ENCODE results near the gene AQP12A. TPM values are rescaled to one million over a fixed set of nuclear protein-coding genes. Genes with fewer than 3 reads are reported as not detected.
"Not testable (repeated sequence)": the region's sequence is repeated elsewhere in the genome, so short reads cannot be mapped to it uniquely, and the experiment has no call there.

AQP12A gene
- total RNA-seq, 1 donor from 2014 or later, result not detected

DNA sequence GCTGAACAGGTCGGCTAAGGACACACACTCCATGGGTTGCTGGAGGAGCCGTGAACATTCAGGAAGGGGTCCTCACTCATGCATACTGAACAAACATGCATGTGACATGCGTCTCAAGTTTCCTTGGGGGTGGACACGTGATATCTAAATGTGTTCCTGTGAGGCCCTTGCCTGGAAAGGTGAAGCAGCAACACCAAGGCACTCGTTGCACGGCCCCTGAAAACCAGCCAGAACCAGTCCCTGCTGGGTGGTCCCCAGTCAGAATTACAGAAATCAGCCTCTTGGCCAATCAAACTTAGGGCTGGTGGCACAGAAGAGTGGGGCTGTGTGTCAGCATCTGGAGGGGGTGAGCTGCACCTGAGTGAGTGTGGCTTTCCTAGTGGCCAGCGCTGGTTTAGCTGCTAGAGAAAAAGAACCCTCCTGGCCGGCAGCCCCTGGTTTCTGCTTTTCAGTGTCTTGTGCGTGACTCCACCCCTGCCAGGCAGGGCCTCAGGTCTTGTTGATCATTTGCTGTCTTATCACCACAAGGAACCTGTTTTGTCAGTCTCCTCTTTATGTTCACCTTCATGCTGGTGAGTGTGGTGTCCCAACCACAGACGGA, 5.8 kb upstream of the AQP12A start:
- DNase-seq (no peak), ATAC-seq (no peak)
- intact Hi-C loops (cut with micrococcal nuclease), result no loop called here

DNA sequence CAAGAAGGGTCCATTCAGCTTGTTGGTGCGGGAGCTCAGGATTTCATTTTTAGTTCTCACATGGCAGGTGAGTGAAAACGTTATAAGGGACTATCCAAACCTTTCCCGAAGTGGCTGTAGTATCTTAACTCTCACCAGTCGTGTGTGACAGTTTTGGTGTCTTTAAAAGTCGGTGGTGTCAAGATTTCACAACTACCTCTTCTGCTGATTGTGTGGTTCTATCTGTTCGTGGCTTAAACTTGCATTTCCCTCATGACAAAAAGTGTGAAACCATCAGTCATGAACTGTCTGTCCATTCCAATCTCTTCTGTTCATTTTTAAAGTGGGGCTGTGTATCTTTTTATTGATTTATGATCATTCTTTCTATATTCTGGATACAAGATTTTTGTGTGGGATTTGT, 5.2 kb upstream of the AQP12A start:
- DNase-seq, result no peak
- ATAC-seq, result no peak
- intact Hi-C loops (cut with micrococcal nuclease), result no loop called here

DNA sequence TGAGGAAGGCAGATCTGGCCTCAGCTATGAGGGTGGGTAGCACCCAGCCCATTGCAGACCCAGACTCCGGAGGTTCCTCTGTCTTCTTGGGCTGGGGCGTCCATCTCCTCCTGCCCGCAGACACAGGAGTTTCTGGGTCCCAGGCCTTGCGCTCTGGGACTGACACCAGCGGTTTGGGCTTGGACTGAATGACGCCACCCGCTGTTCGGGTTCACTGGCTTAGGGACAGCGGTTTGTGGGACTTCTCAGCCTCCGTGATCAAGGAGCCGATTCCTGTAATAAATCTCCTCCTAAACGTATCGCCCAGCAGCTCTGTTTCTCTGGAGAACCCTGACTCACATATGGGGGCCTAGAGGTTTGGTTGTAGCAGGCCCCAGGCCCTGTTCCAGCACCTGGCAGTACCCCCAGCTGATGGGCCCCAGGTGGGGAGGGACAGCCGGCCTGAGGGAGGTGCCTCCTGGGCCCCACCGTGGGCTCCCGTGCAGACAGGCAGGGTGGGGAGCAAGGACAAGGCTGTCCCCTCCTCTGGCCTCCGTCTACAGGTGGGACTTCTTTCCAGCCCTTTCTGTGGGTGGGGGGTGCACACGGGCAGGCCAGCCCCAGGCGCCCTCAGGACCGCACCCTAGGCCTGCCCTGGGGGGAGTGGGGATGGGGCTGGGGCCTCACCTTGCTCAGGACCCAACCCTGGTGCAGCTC, 4.5 kb upstream of the AQP12A start:
- ATAC-seq (no peak), DNase-seq (no peak)
- intact Hi-C loops (cut with micrococcal nuclease), result no loop called here

DNA sequence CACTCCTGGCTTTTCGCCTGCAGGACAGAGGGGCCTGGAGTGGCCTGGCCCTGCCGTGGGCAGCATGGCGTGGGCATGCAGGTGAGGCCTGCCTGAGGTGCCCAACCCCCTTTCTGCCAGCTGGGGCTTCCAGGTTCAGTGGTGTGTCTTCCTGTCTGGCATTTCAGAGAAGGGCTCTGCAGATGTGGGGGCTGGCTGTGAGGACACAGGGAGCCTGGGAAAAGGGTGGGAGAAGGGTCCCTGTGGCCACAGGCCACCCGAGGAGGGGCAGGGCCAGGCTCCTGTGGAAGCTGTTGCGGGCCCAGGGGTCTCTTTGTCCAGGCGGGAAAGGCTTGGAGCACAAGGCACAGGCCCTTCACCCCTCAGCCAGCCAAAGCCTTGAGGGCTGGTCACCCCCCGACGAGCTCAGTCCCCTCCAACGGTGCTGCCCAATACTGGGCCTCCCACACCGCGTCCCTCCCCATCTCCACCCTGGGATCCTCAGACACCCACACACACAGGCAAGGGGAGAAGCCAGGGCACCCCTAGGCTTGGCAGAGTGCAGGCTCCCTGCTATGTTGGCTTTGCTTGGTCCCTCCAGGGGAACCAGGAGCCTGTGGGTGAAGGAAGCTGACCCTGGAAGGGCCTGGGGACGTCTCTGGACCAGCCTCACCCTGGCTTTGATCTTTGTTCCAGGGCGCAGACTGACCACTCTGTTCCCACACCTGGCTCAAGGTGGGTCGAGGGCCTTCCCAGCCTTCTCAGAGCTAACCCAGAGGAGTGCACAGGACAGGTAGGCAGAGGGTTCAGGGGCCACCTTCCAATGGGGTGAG, 3.7 kb upstream of the AQP12A start:
- no peak for DNase-seq
- intact Hi-C loops (cut with micrococcal nuclease), result no loop called here
- ATAC-seq, result no peak

DNA sequence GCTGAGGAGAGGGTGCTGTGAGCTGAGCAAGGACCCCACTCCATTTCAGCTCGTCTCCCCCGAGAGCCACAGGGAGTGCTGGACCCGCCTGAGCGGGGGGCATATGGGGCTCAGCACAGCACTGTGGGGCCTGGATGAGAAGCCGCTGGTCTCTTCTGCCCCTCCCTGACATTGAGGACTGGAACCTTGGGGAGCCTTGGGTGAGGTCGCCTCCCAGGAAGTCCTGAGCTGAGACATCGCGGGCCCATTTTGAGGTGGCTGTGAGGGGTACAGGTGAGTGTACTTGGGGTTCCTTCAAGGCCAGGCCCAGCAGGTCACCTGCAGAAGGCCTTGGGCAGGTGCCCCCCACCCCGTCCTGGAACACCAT, 3.1 kb upstream of the AQP12A start:
- ATAC-seq (no peak), DNase-seq (no peak)
- intact Hi-C loops (cut with micrococcal nuclease), result no loop called here

DNA sequence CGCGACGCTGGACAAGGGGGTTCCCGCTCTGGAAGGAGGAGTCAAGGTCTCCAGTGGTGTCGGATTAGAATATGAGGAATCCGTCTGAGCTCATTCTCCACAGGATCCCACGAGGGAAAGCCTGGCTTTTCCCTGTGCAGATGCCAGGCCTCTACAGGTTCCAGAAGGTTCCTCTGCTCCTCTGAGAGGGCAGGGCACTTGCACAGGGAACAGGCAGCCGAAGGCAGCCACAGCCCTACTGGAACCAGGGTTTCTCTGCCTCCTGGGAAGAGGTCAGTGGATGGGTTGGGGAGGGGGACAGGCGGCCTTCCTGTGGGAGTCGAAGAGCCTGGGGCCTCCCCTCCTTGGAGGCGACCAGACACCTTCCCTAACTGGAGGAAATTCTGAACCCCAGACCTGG, 1.7 kb upstream of the AQP12A start:
- ATAC-seq (no peak), DNase-seq (no peak)
- intact Hi-C loops (cut with micrococcal nuclease), result no loop called here

DNA sequence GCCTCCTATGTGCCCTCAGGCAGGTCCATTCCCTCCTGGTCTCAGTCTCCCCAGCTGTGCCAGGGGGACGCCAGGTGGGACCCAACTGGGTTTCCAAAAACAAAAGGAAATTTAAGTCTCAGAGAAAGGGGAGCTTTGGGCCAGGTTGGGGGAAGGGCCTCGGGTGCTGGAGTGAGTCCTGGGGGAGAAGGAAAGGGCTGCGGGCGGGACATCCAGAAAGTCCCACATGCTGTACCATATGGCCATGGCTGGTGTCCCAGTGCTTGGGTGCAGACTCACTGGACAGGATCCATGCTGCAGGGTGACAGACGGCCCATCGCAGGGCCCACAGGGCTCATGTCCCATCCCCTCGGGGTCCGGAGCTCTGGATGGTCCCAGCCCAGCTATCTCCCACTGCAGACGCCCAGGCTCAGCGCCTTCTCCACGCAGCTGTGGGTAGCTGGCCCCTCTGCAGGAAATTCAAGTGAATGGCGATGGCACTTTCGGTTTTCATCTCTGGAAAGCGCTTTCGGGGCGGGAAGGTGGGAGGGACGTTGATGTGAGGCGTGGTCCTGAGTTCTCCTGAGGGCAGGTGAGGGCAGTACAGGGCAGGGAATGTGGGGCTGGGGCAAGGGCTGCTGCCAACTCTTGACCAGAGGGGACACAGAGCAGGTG, 1.1 kb upstream of the AQP12A start:
- DNase-seq; ATAC-seq; intact Hi-C loops (cut with micrococcal nuclease): not testable (repeated sequence)

DNA sequence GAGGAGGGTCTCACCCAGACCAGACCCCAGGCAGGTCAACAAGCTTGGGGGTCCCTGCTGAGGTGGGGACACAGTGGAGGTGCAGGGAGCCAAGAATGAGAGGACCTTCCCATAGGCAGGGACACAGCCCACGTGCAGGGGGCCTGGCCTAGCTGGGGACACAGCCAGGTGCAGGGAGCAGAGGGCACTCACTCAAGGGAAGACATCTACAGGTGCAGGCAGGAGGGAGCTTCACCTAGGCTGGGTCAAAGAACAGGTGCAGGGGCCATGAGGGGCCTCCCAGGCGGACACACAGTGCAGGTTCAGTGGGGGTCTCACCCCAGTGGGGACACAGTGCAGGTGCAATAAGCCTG, 615 bp upstream of the AQP12A start:
- DNase-seq; ATAC-seq; intact Hi-C loops (cut with micrococcal nuclease): not testable (repeated sequence)

DNA sequence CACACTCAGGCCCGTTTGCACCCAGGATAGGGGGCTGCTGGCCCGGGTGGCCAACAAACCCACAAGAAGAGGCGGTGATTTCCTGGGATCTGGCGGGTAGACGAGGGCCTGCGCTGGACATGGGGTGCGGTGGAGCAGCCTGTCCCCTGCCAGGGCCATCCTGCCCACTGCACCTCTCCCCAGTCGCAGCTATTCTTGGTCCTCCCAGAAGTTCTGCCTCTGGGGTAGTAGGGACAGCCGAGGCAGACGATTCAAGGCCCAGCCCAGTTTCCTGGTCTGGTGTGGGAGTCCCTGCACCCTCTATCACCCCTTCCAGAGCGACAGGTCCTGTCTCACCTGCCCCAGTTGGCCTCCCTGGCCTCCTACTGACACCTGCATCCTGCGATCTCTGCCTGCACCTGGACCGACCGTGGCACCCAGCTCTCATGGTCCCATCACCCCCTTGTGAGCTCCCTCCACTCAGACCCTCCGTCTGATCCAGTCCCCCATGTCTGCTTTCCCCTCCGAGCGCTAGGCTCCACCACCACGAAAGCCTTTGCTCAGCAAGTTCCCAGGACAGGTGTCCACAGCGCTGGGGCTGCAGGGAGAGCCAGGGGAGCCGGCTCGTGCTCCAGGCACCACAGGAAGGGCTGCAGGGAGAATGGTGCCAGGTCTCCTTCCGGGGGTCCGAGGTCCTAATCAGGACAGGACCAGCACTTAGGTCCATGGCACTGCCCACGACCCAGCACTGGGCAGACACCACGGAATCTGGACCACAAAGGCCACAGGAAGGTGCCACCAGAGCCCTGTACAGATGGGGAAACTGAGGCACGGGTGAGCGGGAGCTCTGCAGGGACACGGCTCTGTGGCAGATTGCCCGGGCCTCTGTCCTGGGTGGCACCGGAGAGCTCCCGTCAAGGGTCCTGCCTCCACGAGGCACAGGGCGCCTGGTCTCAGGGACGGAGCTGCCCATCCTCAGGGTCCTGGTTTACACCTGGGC, 1.2 kb downstream of the AQP12A start:
- ATAC-seq; intact Hi-C loops (cut with micrococcal nuclease); DNase-seq: not testable (repeated sequence)

DNA sequence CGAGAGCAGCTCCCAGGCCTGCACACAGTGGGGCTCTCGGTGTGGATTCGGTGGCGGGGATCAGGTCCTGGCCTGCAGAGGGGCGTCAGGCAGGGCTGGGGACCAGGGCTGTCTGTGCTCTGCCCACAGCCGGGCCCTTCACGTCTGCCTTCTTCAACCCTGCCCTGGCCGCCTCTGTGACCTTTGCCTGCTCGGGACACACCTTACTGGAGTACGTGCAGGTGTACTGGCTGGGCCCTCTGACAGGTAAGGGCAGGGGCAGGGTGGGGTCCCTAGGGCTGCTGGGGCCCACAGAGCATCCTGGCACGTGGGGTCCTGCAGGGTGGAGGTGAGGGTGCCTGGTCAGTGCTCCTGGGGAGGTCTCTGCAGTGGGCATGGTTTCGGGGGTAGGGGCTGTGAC, 2.6 kb downstream of the AQP12A start:
- ATAC-seq; DNase-seq; intact Hi-C loops (cut with micrococcal nuclease): not testable (repeated sequence)

DNA sequence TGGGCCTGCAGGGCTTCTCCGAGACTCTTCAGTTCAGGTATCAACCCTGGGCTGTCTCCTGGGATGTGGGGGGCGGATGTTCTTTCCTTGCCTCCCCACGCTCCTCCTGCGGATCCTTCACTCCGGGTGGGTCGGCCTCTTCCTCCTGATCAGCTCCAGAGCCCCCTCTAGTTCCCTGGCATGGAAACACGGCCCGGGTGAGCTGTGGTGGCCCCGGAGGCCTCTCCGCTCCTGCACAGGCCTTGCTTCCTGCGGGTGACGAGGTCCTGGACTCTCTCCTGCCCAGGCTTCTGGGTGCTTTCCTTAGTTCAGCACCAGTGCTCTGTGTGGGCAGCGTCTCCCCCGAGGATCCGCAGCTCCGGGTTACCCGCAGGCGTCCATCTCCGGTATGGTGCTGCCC, 3.9 kb downstream of the AQP12A start:
- DNase-seq; ATAC-seq; intact Hi-C loops (cut with micrococcal nuclease): not testable (repeated sequence)

DNA sequence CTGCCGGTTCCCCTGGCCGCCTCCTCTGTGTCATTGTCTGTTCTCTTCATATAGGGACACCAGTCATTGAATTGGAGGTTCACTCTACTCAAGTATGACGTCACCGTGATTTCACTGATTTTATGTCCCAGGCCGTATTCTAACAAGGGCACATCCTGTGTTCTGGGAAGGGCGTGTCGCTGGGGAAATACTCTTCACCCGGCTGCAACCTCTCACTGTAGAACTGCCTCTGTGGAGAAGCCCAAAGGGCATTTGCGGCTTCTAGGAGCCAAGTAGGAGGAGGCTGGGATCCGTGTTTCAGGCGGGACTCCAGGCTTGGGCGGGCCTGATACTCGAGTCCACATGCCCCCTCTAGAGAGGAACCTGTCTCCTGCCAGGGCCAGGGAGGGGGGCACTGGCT, 4.8 kb downstream of the AQP12A start:
- ATAC-seq; intact Hi-C loops (cut with micrococcal nuclease); DNase-seq: not testable (repeated sequence)

DNA sequence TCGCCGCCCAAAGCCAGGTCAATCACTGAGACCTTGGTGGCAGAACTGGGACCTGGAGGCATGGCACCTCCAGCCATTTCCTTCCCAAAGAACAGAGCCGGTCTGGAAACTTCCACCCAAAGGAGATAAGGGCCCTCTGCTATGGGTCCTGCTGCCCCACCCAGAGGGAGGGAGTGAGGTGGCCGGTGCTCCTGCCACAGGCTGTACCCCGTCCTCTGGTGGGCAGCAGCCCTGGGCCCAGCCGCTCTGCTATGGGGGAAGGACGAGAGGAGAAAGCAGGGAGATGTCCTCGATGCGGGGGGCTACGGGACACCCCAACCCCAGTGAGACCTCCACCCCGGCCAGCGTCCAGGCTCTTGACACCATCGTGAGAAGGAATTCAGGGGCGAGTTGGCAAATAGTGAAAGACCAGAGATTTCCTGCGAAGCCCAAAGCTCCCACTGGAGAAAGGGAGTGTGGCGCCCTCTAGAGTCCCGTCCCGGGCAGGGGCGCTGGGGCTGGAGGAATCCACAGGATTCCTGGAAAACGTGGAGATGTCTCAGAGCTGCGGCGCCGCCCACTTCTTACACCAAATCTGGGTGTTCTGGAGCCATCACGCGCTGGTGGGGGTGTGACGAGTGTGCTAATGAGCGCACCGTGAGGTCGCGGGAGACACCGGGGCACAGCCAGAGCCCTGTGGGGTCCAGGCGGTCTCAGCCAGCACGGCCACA, 7.3 kb downstream of the AQP12A start:
- peak; percentile 58 for ATAC-seq
- DNase-seq, result peak; percentile 18
- intact Hi-C loops (cut with micrococcal nuclease), result not testable (repeated sequence)

DNA sequence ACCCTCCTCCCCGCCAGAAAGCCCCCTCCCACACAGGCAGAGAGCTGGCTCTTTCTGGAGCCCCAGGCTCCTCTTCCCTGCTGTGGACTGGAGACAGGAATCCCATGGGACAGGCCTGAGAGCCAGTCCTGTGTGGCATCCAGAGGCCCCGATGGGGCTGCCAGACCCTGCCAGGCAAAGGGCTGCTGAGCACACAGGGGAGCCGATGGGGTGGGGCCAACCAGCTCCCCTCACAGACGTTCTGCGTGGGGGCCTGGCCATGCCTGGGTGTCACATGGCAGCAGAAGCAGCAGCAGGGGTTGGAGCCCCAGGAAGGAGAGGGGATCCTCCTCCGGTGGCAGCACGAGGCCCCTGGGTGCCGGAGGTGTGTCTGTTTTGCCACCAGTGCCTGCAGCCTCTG, 8.2 kb downstream of the AQP12A start:
- intact Hi-C loops (cut with micrococcal nuclease), result not testable (repeated sequence)

DNA sequence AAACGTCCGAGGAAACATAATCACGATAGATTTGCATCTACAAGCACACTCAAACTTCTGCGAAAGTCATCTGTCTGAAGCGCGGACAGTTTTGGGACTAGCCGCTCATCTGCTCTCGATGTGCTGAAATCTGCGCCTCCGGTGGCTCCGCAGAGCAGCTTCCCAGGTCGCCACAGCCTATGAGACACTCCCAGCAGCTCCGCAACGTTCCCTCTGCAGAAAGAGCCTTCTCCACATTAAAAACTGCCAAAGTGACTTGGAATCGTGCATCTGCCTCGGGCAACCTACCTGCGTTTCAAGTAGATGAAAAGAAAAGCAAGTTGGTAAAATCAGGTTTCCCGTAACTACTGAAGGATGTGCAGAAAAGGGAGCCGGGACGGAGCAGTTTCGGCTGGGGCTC, 8.9 kb downstream of the AQP12A start:
- DNase-seq; intact Hi-C loops (cut with micrococcal nuclease); ATAC-seq: not testable (repeated sequence)

More for the DNA sequence above, 8.2 kb downstream of the AQP12A start:
- not testable (repeated sequence) for DNase-seq, ATAC-seq

DNA sequence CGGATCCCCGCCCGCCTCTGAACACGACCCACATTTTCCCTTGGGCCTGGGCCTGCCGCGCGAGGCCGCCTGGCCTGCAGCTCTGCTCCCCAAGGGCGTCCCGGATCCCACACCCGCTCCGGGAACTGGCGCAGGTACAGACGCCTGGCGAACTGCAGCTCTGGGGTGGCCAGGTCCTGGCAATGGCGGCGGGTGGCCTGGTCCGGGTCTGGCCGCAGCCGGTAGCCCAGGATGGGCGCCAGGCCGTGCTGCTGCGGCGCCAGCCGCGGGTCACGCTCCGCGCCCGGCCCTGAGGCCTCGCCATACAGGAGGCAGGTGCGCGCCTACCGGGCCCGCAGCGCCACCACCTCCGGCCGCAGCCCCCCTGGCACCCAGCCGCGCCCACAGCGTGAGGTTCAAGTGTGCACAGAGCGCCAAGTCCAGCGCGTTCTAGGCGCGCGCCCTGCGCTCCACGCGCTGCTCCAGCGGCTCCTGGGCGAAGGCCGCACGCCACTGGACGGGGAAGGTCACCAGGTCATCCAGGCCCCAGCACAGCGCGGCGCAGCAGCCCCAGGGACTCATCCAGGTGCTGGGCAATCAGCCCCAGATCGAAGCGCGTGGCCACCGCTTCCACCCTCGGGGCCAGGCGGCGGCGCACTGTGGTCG, 9.5 kb downstream of the AQP12A start:
- no peak for ATAC-seq
- intact Hi-C loops (cut with micrococcal nuclease), result no loop called here
- peak; percentile 18 for DNase-seq

Data from left ventricle myocardium superior (tissue), 1 donor.